ENCODE measurements around the gene CD63. TPM values are rescaled to one million over a fixed set of nuclear protein-coding genes. Genes with fewer than 3 reads are reported as not detected.

The CD63 gene
- total RNA-seq, 8 experiments from 2014 or later: 313 to 1,570 (median 525) TPM

DNA sequence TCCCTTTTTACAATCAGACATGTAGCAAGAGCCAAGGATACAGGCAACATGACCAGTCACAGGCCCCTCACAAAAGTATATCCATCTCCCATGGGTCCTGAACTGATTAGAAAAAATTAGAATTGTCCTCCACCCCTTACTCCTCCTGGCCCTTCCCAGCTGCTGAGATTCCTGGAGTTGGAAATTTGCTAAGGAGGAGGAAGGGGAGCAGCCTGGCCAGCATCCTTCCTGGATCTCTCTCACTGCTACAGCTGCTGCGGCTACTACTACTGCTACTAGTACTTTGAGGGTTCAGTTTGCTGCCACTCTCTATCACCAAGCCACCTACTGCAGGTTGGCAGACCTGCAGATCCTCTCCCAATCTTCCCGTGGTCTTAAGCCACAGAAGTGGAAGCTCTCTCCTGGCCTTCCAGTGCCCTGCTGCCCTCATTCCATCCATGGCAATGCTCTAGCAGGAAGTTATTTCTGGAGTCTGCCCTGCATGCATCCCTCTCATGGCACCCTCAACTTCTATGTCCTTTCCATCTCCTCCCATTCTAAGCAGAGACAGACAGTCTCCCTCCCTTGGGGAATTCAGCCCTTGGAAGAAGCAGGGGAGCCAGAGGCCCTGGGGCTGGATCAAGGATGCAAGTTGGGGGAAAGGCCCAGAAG lies 22.1 kb downstream of the CD63 start:
- 29 to 100% (median 53%) methylated on average over 1 to 2 of the region's 2 CpGs; no CpG with 5 or more reads in 6 of the 10 experiments for WGBS, 10 experiments

DNA sequence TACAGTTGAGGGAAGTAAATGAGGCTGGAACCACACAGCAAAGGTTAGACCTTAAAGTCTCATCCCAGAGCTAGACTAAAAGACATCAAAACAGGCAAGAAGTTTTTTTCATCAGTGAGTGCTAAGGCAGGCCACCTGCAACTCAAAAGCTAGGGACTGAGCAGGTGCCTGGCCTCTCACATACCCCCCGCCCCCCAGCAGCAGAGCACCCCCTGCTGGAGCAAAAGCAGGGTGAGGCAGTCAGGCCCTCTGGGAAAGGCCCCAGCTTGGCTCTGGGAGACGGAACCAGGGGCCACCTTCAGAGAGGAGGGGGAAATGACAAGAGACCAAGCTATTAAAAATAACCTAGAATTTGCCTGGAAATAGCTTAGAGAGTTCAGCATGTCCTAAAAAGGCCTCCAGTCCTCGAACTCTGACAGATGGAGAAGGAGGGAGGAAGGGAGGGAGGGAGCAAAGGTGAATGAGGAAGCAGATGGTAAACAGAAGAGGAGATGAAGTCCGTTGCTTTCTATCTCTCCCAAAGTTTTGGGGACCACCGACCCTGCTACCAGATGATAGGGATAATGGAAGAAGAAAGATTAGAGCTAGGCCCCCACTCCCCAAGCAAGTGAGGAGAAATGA lies 22.9 kb downstream of the CD63 start:
- in situ Hi-C loops (cut with MboI; ENCODE audit: low pct_unique_long_range_greater_than_20kb in 2 of 9, low sequenced_read_pairs in 9 of 9, unreplicated experiment in 9 of 9): no loop called here
- peaks cover 13 to 14% of the 10 kb centered on the region in 2 donors for H3K4me1 ChIP-seq (replicated peaks in 1 of 2)
- no peak for ATAC-seq (replicated peaks in 6 of 8)
- H3K27ac ChIP-seq: no peak overlapping the region
- H3K4me3 ChIP-seq: peak overlapping the region in 3 of 5 donors; percentile 58 to 82 (median 65)
- 17 to 67% (median 45%) methylated on average over 1 to 4 of the region's 5 CpGs; no CpG with 5 or more reads in 4 of the 10 experiments for WGBS, 10 experiments

More for the DNA sequence above, 22.1 kb downstream of the CD63 start:
- in situ Hi-C loops (cut with MboI; ENCODE audit: low pct_unique_long_range_greater_than_20kb in 2 of 9, low sequenced_read_pairs in 9 of 9, unreplicated experiment in 9 of 9): no loop called here
- Histone ChIP-seq H3K4me1 (replicated peaks in 1 of 2) (peaks cover 13 to 14% of the 10 kb centered on the region in 2 donors), H3K27ac (no peak overlapping the region), H3K4me3 (peak overlapping the region; percentile 49 to 82 (median 58))
- ATAC-seq (replicated peaks in 6 of 8): no peak

DNA sequence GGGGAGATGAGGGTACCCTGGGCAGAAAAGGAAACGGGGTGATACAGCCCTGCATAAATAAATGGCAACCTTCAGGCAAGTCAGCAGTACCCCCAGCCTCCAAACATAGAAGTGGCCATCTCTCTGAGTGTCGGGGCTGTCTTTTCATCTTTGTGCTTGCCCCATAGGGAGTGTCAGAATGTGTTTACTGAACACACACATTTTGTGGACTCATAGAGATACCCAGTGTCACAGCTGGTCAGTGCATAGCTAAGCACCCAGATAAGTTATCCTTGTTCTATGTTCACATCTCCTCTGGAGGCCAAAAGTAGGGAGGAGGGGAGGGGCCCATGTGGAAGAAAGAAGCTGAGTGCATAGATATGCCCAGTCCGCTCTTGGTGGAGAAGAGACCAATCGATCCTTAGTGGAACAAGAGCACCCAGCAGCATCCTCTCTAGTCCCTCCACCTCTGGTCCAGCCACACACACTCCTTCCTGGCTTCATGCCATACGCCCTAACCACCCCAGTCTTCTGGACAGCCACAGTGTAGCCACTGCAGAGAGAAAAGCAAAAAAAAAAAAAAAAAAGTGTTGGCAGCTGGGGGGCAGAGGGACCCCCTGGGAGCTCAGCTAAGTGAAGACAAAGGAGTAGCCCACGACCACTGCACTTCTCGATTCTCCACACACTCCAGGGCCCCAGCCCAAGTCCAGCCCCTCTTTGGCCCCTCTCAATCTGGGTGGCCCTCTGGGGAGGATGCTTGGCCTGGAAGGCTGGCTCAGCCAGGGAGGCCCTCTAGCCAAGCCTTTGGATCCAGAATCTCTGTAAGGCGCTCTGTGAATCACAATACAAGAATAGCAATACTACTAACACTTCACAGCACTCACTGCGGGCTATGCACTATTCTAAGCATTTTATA lies 23.7 kb downstream of the CD63 start:
- H3K4me3 ChIP-seq: peak overlapping the region in 1 of 5 donors; percentile 3
- H3K27ac ChIP-seq: no peak overlapping the region
- peaks cover 13 to 14% of the 10 kb centered on the region in 2 donors for H3K4me1 ChIP-seq (replicated peaks in 1 of 2)
- ATAC-seq (replicated peaks in 6 of 8): no peak
- 64 to 100% (median 75%) methylated on average over 2 to 7 of the region's 9 CpGs; no CpG with 5 or more reads in 1 of the 10 experiments for WGBS, 10 experiments
- in situ Hi-C loops (cut with MboI; ENCODE audit: low pct_unique_long_range_greater_than_20kb in 2 of 9, low sequenced_read_pairs in 9 of 9, unreplicated experiment in 9 of 9): no loop called here

DNA sequence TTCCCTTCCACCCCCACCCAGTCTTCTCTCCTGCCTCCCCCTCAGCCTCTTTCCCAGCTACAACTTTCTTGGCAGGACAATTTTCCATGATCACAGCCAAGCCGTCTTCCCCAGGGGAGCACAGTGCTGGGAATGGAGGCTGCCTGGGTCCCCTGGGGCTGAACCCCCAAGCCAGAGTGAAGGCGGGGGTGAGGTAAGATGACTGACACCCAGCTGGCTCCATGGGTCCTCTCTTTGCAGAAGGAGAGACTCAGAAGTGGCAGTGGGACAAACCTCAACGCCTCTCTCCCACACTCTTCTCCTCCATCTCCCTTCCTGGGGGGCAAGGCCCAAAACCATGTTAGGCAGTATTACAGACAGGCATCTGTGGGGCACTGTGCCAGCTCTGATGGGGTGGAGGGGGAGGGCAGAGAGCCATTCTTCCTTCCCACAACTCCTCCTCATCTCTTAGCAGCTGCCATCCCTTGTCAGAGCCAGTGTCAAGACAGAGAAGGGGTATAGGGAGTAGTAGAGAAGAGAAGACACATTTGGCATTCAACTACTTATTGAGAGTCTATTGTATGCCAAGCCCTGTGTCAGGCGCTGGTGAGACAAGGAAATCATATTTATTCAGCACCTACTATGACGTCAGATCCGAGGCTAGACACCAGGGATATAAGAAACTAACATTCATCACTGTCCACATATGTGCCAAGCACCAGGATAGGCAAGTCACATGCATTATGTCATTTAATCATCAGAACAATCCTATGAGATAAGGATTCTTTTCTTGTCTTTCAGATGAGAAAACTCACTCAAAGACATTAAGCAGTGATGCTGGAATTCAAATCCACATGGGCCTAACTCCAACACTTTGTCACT lies 24.7 kb downstream of the CD63 start:
- no peak for ATAC-seq (replicated peaks in 6 of 8)
- 63 to 98% (median 71%) methylated on average over 2 to 4 of the region's 6 CpGs; no CpG with 5 or more reads in 6 of the 10 experiments for WGBS, 10 experiments
- Histone ChIP-seq H3K4me3 (peak overlapping the region in 1 of 5 donors; percentile 3), H3K27ac (no peak overlapping the region), H3K4me1 (replicated peaks in 1 of 2) (peaks cover 13 to 14% of the 10 kb centered on the region in 2 donors)
- in situ Hi-C loops (cut with MboI; ENCODE audit: low pct_unique_long_range_greater_than_20kb in 2 of 9, low sequenced_read_pairs in 9 of 9, unreplicated experiment in 9 of 9): no loop called here

DNA sequence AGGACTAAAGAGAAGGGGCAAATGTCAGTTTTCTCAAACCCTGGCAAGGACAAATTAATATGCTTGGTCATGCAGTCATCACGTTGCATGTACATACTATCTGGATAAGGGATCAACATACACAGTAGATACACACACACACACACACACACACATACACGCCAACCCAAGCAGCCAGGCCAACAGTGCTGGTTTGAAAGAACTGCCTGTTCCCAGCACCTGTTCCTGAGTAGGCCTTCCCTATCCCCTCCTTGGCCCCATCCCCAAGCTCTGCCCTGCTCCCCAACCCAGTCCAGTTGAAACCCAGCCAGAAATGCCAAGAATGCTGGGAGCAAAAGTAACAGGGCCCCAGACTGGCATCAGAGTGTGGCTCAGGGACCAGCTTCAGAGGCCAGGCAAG lies 25.5 kb downstream of the CD63 start:
- Histone ChIP-seq H3K27ac (no peak overlapping the region), H3K4me3 (no peak overlapping the region), H3K4me1 (replicated peaks in 1 of 2) (peaks cover 13 to 14% of the 10 kb centered on the region in 2 donors)
- 100% methylated on average over 1 of the region's 2 CpGs; no CpG with 5 or more reads in 9 of the 10 experiments for WGBS, 10 experiments
- in situ Hi-C loops (cut with MboI; ENCODE audit: low pct_unique_long_range_greater_than_20kb in 2 of 9, low sequenced_read_pairs in 9 of 9, unreplicated experiment in 9 of 9): no loop called here
- no peak for ATAC-seq (replicated peaks in 6 of 8)

DNA sequence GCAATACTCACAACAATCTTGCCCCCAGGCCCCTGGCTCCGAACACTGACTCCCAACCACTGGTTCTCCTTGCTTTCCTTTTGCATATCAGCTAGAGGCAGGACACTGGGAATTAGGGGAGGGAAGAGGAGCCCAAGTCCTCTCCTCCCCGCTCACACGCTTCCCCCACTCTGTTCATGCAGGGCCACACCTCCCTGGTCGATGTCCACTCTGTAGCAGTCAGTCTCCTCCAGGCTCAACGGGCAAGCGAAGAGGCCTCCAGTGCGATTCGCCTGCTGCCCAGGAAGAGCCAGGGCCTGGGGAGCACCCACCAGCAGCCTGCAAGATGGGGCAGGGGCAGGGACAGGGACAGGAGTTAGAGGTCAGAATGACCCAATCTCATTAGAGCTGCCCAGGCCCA lies 25.9 kb downstream of the CD63 start:
- no peak overlapping the region for H3K4me3 ChIP-seq
- in situ Hi-C loops (cut with MboI; ENCODE audit: low pct_unique_long_range_greater_than_20kb in 2 of 9, low sequenced_read_pairs in 9 of 9, unreplicated experiment in 9 of 9): no loop called here
- 80 to 100% (median 100%) methylated on average over 1 to 3 of the region's 8 CpGs; no CpG with 5 or more reads in 7 of the 10 experiments for WGBS, 10 experiments

DNA sequence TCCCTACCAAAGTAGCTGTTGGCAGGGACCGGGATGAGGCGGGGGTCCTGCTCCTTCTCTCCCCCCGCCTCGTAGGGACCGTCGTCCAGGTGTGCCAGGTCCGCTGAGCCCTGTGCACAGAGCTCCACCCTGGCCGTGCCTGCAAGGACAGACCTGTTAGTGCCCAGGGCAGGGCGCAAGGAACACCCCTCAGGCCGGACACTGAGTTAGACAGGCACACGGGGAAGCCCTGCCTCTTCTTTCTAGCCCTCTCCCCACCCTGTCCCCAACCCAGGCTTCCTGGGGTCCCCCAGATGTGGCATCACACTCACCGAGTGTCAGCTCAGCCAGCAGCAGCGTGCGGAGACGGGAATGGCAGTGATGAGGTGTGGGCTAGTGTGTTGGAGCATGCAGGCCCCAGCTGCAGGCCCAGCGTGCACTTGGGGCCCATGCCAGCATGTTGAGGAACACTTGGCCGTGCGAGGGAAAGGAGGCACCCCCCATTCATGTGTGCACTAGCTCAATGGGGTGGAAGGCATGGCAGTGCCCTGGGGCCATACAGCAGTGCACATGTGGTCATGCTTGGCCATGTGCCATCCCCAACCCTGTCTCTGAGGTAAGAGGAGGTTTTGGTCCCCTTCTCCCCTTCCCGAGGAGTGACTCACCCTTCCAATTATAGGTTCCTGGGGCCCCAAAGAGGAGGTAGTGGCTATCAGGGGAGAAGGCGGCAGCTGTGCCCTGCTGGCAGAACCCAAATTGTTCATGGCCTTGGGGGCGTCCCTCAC lies 28.4 kb downstream of the CD63 start:
- peaks cover 0 to 3% of the 10 kb centered on the region in 2 donors for H3K4me1 ChIP-seq (replicated peaks in 1 of 2)
- 50 to 88% (median 82%) methylated on average over 1 to 6 of the region's 21 CpGs; no CpG with 5 or more reads in 7 of the 10 experiments for WGBS, 10 experiments
- H3K27ac ChIP-seq: no peak overlapping the region
- in situ Hi-C loops (cut with MboI; ENCODE audit: low pct_unique_long_range_greater_than_20kb in 2 of 9, low sequenced_read_pairs in 9 of 9, unreplicated experiment in 9 of 9): no loop called here
- H3K4me3 ChIP-seq: no peak overlapping the region
- peak in 2 of 8 experiments; percentile 50 to 52 for ATAC-seq (replicated peaks in 6 of 8)

More for the DNA sequence above, 25.9 kb downstream of the CD63 start:
- ATAC-seq (replicated peaks in 6 of 8): no peak
- Histone ChIP-seq H3K4me1 (replicated peaks in 1 of 2) (peaks cover 13 to 14% of the 10 kb centered on the region in 2 donors), H3K27ac (no peak overlapping the region)

DNA sequence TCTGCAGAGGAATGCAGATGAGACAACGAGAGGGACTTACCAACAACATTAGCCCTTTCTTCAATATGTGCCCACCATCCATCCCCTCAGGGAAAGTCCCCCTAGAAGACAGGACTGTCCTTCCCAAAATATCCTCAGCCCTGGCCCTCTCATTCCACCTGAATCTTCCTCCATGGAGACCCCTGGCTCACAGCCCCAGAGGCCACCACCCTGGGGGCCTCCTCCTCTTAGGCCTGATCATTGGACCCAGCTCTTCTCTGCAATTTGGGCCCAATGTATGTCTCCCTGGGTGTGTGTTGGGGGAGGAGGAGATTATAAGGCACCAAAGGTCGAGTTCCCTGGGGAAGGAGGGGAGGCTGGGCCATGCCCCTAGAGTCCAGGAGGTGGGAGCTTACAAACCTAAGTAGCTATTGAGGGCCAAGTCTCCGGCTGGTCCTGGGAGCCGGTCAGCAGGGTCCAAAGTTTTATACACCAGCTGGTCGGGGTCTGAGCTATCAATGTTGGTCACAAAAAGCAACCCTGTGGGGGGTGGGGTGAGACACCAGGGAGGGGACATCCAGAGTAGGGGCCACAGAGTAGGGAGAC lies 29.2 kb downstream of the CD63 start:
- no peak overlapping the region for H3K4me3 ChIP-seq
- H3K27ac ChIP-seq: no peak overlapping the region
- 0 to 67% (median 63%) methylated on average over 1 to 4 of the region's 5 CpGs; no CpG with 5 or more reads in 7 of the 10 experiments for WGBS, 10 experiments
- H3K4me1 ChIP-seq (replicated peaks in 1 of 2): no peaks in the 10 kb centered on the region
- no peak for ATAC-seq (replicated peaks in 6 of 8)
- in situ Hi-C loops (cut with MboI; ENCODE audit: low pct_unique_long_range_greater_than_20kb in 2 of 9, low sequenced_read_pairs in 9 of 9, unreplicated experiment in 9 of 9): no loop called here

DNA sequence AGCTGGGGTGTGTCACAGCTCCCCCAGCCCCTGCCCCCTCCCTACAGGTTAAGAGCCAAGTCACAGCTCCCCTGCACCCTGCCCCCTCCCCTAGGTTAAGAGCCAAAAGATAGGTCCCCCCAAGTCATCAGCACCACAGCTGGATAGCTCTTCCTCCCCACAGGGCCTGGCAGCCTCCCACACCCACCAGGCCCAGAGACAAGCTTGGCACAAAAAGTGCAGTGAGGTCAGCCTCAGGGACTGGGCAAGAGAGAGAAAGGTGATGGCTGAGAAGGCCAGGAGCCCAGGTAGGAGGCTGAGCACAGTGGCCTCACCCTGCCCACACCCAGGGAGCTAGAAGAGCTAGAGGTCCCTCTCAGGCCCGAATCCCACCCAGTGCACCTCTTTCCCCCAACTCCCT lies 29.8 kb downstream of the CD63 start:
- Histone ChIP-seq H3K27ac (no peak overlapping the region), H3K4me3 (no peak overlapping the region), H3K4me1 (replicated peaks in 1 of 2) (no peaks in the 10 kb centered on the region)
- ATAC-seq (replicated peaks in 6 of 8): no peak
- in situ Hi-C loops (cut with MboI; ENCODE audit: low pct_unique_long_range_greater_than_20kb in 2 of 9, low sequenced_read_pairs in 9 of 9, unreplicated experiment in 9 of 9): no loop called here
- 20% methylated on average over 1 of the region's 1 CpG; no CpG with 5 or more reads in 9 of the 10 experiments for WGBS, 10 experiments

DNA sequence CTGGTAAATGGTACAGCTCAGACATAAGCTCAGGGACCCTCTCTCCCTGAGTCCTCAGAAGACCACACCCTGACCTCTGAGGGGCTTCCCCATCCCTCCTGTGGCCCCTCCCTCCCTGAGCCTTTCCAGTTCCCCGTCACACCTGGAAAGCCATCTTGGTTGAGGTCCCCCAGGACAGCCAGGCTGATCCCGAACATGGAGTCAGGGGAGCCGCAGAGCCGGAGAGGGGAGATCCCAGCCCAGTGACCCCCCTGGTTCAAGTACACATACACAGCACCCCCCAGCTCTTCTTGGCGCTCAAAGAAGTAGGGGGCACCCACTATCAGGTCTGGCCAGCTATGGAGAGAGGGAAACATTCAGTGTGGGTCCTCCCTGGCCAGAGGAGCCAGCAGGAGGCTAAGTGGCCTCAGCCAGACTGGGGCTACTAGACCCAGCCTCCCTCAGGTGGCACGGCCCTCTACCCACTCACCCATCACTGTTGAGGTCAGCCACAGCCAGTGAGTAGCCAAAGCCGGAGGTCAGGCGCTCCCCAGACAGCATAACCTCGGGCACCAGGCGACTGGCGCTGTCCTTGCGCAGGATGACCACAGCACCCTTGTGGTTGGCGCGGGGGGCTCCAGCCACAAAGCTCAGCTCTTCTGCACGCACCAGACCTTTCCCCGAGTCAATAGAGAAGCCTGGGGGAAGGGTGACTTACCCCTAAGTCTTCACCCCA lies 30.4 kb downstream of the CD63 start:
- no peak for ATAC-seq (replicated peaks in 6 of 8)
- no peak overlapping the region for H3K27ac ChIP-seq
- 76 to 93% (median 78%) methylated on average over 3 to 5 of the region's 16 CpGs; no CpG with 5 or more reads in 7 of the 10 experiments for WGBS, 10 experiments
- H3K4me1 ChIP-seq (replicated peaks in 1 of 2): no peaks in the 10 kb centered on the region
- no peak overlapping the region for H3K4me3 ChIP-seq
- in situ Hi-C loops (cut with MboI; ENCODE audit: low pct_unique_long_range_greater_than_20kb in 2 of 9, low sequenced_read_pairs in 9 of 9, unreplicated experiment in 9 of 9): no loop called here

DNA sequence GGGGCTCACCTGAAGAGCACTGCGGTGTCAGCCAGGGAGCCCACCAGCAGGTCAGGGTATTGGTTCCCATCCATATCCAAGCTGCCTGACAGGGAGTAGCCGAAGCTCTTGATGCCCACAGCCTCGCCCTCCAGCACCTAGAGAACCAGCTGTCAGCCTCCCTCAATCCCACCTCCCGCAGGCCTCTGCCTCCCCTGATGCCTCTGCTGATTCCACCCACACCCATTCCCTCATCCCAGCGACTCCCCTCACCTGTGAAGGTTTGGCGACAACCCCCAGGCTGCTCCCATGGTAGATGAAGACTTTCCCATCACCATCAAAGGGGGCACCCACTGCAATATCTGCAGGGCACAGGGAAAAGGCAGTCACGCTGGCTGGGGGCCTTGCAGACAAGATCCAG lies 31.1 kb downstream of the CD63 start:
- WGBS, 10 experiments: 40 to 100% (median 84%) methylated on average over 1 of the region's 7 CpGs; no CpG with 5 or more reads in 6 of the 10 experiments
- no peak for ATAC-seq (replicated peaks in 6 of 8)
- H3K27ac ChIP-seq: no peak overlapping the region
- in situ Hi-C loops (cut with MboI; ENCODE audit: low pct_unique_long_range_greater_than_20kb in 2 of 9, low sequenced_read_pairs in 9 of 9, unreplicated experiment in 9 of 9): no loop called here
- H3K4me1 ChIP-seq (replicated peaks in 1 of 2): no peaks in the 10 kb centered on the region
- no peak overlapping the region for H3K4me3 ChIP-seq

Measured in motor neuron (in vitro differentiated cells).